ENCODE measurements around the gene GLB1L.

Gene GLB1L

DNA sequence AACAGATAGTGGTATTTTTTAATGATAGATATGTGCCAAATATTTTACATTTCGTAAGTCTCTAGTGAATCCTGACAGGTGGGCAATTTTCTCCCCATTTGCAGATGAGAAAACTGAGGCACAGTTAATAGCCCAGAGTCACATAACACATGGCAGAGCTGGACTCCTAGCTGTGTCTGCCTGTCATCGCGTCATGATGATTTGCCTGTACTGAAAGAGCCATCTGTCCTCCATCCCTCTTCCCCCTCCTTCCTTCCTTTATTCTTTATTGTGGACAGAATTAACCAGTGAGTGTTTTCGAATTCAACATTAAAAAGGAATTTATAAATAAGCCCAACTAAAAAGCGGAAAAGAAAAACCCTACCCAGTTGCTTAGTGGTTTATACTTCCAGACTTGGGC lies 37.1 kb upstream of the GLB1L start:
- H3K27me3 ChIP-seq (replicated peaks; ENCODE audit: insufficient read depth, low read length) = no peaks in the 10 kb centered on the region
- no peaks in the 10 kb centered on the region for H3K36me3 ChIP-seq (replicated peaks; ENCODE audit: insufficient read depth, low read length)
- no peak overlapping the region for H3K4me2 ChIP-seq (ENCODE audit: low read depth, low read length)
- H4K20me1 ChIP-seq (ENCODE audit: insufficient read depth, low read length) = no peaks in the 10 kb centered on the region
- H3K9me3 ChIP-seq (replicated peaks; ENCODE audit: insufficient read depth, low read length) = no peaks in the 10 kb centered on the region
- no peak overlapping the region for H3K4me3 ChIP-seq (ENCODE audit: low read length)
- TF ChIP-seq EZH2phosphoT487 (IDR thresholded peaks at IDR 0.05; ENCODE audit: low read length) = no peak
- H3K27ac ChIP-seq (ENCODE audit: low read length) = no peak overlapping the region
- no peaks in the 10 kb centered on the region for H3K9me2 ChIP-seq (replicated peaks; ENCODE audit: insufficient read depth, low read length)
- H3K79me2 ChIP-seq (ENCODE audit: low read length) = peaks cover 10% of the 10 kb centered on the region
- H3K9ac ChIP-seq (ENCODE audit: low read length) = no peak overlapping the region
- DNase-seq = no peak
- peaks cover 17% of the 10 kb centered on the region for H3K4me1 ChIP-seq (ENCODE audit: low read length)
- H3F3A ChIP-seq (ENCODE audit: insufficient read depth, low read length) = peaks cover 15% of the 10 kb centered on the region
- H2AFZ ChIP-seq (ENCODE audit: low read length) = no peak overlapping the region

DNA sequence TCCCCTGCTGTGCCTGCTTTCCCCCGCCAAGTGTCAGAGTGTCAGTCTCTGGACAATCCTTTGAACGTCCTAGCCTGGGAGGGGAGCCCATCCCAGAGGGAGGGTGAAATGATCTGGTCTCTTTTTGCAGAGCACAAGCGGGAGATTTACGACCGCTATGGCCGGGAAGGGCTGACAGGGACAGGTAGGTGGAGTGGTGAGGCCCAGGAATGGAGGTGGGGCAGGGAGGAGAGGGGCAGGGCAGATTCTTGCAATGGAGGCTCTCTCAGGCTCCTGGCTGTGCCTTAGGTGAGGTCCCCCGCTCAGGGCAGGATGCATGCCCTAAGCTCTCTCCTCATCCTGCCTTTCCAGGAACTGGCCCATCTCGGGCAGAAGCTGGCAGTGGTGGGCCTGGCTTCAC lies 36.3 kb upstream of the GLB1L start:
- Histone ChIP-seq H3K36me3 (replicated peaks; ENCODE audit: insufficient read depth, low read length) (no peaks in the 10 kb centered on the region), H3K4me3 (ENCODE audit: low read length) (no peak overlapping the region), H3K4me2 (ENCODE audit: low read depth, low read length) (no peak overlapping the region), H3K27ac (ENCODE audit: low read length) (no peak overlapping the region), H3K9me3 (replicated peaks; ENCODE audit: insufficient read depth, low read length) (no peaks in the 10 kb centered on the region), H3K79me2 (ENCODE audit: low read length) (peaks cover 10% of the 10 kb centered on the region), H3F3A (ENCODE audit: insufficient read depth, low read length) (peaks cover 15% of the 10 kb centered on the region), H3K4me1 (ENCODE audit: low read length) (peaks cover 21% of the 10 kb centered on the region), H2AFZ (ENCODE audit: low read length) (no peak overlapping the region), H4K20me1 (ENCODE audit: insufficient read depth, low read length) (no peaks in the 10 kb centered on the region), H3K9ac (ENCODE audit: low read length) (no peak overlapping the region), H3K9me2 (replicated peaks; ENCODE audit: insufficient read depth, low read length) (no peaks in the 10 kb centered on the region), H3K27me3 (replicated peaks; ENCODE audit: insufficient read depth, low read length) (no peaks in the 10 kb centered on the region)
- DNase-seq = no peak
- TF ChIP-seq, protein P1, sequence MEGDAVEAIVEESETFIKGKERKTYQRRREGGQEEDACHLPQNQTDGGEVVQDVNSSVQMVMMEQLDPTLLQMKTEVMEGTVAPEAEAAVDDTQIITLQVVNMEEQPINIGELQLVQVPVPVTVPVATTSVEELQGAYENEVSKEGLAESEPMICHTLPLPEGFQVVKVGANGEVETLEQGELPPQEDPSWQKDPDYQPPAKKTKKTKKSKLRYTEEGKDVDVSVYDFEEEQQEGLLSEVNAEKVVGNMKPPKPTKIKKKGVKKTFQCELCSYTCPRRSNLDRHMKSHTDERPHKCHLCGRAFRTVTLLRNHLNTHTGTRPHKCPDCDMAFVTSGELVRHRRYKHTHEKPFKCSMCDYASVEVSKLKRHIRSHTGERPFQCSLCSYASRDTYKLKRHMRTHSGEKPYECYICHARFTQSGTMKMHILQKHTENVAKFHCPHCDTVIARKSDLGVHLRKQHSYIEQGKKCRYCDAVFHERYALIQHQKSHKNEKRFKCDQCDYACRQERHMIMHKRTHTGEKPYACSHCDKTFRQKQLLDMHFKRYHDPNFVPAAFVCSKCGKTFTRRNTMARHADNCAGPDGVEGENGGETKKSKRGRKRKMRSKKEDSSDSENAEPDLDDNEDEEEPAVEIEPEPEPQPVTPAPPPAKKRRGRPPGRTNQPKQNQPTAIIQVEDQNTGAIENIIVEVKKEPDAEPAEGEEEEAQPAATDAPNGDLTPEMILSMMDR (IDR thresholded peaks at IDR 0.05; ENCODE audit: low read length) = no peak
- no peak for TF ChIP-seq EZH2 (optimal IDR thresholded peaks at IDR 0.05; ENCODE audit: low read depth, low read length)
- no peak for TF ChIP-seq EZH2phosphoT487 (IDR thresholded peaks at IDR 0.05; ENCODE audit: low read length)

DNA sequence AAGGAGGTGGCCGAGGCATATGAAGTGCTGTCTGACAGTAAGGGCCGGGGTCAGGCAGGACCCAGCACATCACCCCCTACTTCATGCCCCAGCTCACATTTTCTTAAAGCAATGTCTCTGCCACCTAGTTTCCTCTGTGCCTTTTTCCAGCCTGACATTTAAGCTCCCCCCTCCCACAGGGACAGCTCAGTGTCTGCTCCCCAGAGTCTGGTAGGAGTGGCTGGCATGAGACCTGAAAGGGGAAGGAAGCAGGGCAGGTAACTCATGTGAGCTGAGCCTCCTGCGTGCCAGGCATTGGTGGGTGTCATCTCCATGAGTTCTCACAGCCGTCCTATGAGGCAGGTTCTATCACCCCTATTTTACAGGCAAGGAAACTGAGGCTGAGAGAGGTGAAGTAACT lies 35.4 kb upstream of the GLB1L start:
- 0 out of 2 replicates have a peak overlapping the region, but pooled peaks have one; percentile 96 for H3K9ac ChIP-seq (ENCODE audit: low read length)
- peaks cover 10% of the 10 kb centered on the region for H3K79me2 ChIP-seq (ENCODE audit: low read length)
- H4K20me1 ChIP-seq (ENCODE audit: insufficient read depth, low read length) = no peaks in the 10 kb centered on the region
- no peak for DNase-seq
- no peak overlapping the region for H3K27ac ChIP-seq (ENCODE audit: low read length)
- TF ChIP-seq EZH2phosphoT487 (IDR thresholded peaks at IDR 0.05; ENCODE audit: low read length) (no peak), EZH2 (optimal IDR thresholded peaks at IDR 0.05; ENCODE audit: low read depth, low read length) (no peak)
- TF ChIP-seq, protein P1 (IDR thresholded peaks at IDR 0.05; ENCODE audit: low read length) = no peak
- no peak overlapping the region for H2AFZ ChIP-seq (ENCODE audit: low read length)
- H3K4me3 ChIP-seq (ENCODE audit: low read length) = no peak overlapping the region
- H3K9me3 ChIP-seq (replicated peaks; ENCODE audit: insufficient read depth, low read length) = no peaks in the 10 kb centered on the region
- peaks cover 15% of the 10 kb centered on the region for H3F3A ChIP-seq (ENCODE audit: insufficient read depth, low read length)
- H3K36me3 ChIP-seq (replicated peaks; ENCODE audit: insufficient read depth, low read length) = no peaks in the 10 kb centered on the region
- H3K27me3 ChIP-seq (replicated peaks; ENCODE audit: insufficient read depth, low read length) = no peaks in the 10 kb centered on the region
- no peaks in the 10 kb centered on the region for H3K9me2 ChIP-seq (replicated peaks; ENCODE audit: insufficient read depth, low read length)
- H3K4me2 ChIP-seq (ENCODE audit: low read depth, low read length) = 0 out of 2 replicates have a peak overlapping the region, but pooled peaks have one; percentile 58
- H3K4me1 ChIP-seq (ENCODE audit: low read length) = peaks cover 21% of the 10 kb centered on the region

DNA sequence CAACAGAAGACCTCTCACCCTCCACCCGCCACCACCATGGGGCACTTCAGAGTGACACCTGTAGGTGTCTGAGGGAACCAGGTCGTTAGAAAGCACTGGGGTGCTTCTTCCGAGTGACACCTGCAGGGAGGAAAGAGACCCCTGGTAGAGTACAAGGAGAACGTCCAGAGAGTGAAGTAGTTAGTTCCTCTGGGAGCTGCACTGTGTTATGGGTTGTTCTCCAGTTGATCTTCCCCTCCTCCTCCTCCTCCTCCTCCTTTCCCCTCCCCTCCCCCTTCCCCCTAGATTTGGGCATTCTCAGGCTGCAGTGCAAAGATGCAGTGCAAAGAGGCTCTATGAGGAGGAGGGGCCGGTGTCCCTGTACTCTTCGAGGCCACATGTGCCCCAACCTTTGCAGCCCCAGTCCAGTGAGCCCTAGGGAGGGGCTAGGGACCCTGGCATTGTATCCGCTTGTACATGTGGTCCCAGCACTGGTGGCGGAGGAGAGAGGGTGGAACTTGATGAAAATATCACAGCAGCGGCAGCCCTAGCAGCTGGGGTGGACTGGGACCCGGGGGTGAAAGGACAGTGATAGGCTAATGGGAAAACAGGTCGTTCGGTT lies 34.8 kb upstream of the GLB1L start:
- peaks cover 10% of the 10 kb centered on the region for H3K79me2 ChIP-seq (ENCODE audit: low read length)
- no peaks in the 10 kb centered on the region for H3K27me3 ChIP-seq (replicated peaks; ENCODE audit: insufficient read depth, low read length)
- peaks cover 21% of the 10 kb centered on the region for H3K4me1 ChIP-seq (ENCODE audit: low read length)
- peak overlapping the region; percentile 96 for H3K9ac ChIP-seq (ENCODE audit: low read length)
- TF ChIP-seq EZH2 (optimal IDR thresholded peaks at IDR 0.05; ENCODE audit: low read depth, low read length) = no peak
- TF ChIP-seq, protein P1 (IDR thresholded peaks at IDR 0.05; ENCODE audit: low read length) = peak; percentile 42
- peaks cover 15% of the 10 kb centered on the region for H3F3A ChIP-seq (ENCODE audit: insufficient read depth, low read length)
- no peak for DNase-seq
- H3K9me2 ChIP-seq (replicated peaks; ENCODE audit: insufficient read depth, low read length) = no peaks in the 10 kb centered on the region
- no peaks in the 10 kb centered on the region for H4K20me1 ChIP-seq (ENCODE audit: insufficient read depth, low read length)
- H3K9me3 ChIP-seq (replicated peaks; ENCODE audit: insufficient read depth, low read length) = no peaks in the 10 kb centered on the region
- H2AFZ ChIP-seq (ENCODE audit: low read length) = peak overlapping the region; percentile 57; the same call in 1 of the 2 replicates
- peak overlapping the region; percentile 58 for H3K4me2 ChIP-seq (ENCODE audit: low read depth, low read length)
- H3K27ac ChIP-seq (ENCODE audit: low read length) = peak overlapping the region; percentile 88
- no peaks in the 10 kb centered on the region for H3K36me3 ChIP-seq (replicated peaks; ENCODE audit: insufficient read depth, low read length)
- peak overlapping the region; percentile 67 for H3K4me3 ChIP-seq (ENCODE audit: low read length)

All from MM.1S (cell line).